HEK293T (cell line): Measurements from ENCODE around the gene RIMBP2.

ENCODE experiments used
- LEF1 ChIP-seq: fragments of 450-650 bp; IDR thresholded peaks from 2 replicates; pipeline ENCODE4 v1.6.1; 2017; ENCODE audit warnings: mild to moderate bottlenecking, borderline replicate concordance
- SUZ12 ChIP-seq: fragments of 450-650 bp; IDR thresholded peaks from 2 replicates; pipeline ENCODE4 v1.6.1; 2016; ENCODE audit warnings: mild to moderate bottlenecking

DNA sequence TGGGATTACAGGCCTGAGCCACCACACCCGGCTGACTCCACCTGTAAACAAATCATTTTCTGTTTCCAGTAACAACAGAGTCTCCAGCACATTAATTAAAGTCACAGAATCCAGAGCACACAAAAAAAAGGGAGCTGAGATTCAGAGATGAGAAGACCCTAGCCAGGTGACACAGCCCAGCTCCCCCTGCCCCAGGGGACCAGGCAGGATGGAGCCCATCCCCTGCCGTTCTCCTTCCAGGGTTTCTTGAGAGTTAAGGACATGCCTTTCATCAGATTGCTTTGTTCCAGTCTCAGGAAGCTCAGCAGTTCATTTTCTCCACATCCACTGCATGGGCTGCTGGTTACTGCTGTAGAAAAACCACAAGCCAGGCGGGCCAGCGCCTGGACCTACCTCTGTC lies 81.2 kb downstream of the RIMBP2 start:
- no peak for TF ChIP-seq SUZ12
- no peak for TF ChIP-seq LEF1
